GM11168 (cell line): ENCODE data around the gene SMYD3.

ENCODE experiments used
- in situ Hi-C: fragments of 300-500 bp; cut with MboI; formaldehyde crosslinking; loops from one replicate; pipeline ENCODE4 v1.12.0; 2022; ENCODE audit warnings: low sequenced_read_pairs; ENCODE audit not compliant: unreplicated experiment

The SMYD3 gene

DNA sequence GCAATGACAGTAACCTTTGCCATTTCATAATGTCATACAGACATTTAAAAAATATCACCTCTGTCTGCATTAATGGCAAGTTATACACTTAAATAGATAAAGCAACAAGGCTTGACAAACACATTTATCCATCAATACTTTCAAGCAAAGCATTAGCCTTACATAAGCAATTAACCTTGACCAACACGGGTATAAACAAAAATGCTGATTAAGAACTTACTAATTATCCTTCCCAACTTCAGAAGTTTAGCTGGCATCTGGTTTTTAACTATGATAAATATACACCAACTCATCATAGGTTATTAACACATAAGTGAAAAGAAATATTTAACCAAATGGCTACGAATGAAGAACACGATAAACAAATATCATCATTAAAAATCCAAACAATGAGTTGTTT is 188.5 kb downstream of the SMYD3 start:
- in situ Hi-C loops = no loop called here

- in situ Hi-C loops = no loop called here
Observed at GRCh38 chr1:246318036-246318359, 189.1 kb downstream of the SMYD3 start.

- in situ Hi-C loops = no loop called here
Observed at GRCh38 chr1:246317332-246318035, 189.6 kb downstream of the SMYD3 start.

GRCh38 chr1:246311461-246311860 is 195.6 kb downstream of the SMYD3 start:
- in situ Hi-C loops = no loop called here

- in situ Hi-C loops = no loop called here
Observed at GRCh38 chr1:246309247-246309884, 197.7 kb downstream of the SMYD3 start.

- in situ Hi-C loops = no loop called here
Observed at GRCh38 chr1:246308533-246309075, 198.5 kb downstream of the SMYD3 start.

- in situ Hi-C loops = no loop called here
Observed at GRCh38 chr1:246306415-246307037, 200.6 kb downstream of the SMYD3 start.

GRCh38 chr1:246304484-246305259 is 202.4 kb downstream of the SMYD3 start:
- in situ Hi-C loops = no loop called here

GRCh38 chr1:246302711-246303317 is 204.3 kb downstream of the SMYD3 start:
- in situ Hi-C loops = no loop called here

DNA sequence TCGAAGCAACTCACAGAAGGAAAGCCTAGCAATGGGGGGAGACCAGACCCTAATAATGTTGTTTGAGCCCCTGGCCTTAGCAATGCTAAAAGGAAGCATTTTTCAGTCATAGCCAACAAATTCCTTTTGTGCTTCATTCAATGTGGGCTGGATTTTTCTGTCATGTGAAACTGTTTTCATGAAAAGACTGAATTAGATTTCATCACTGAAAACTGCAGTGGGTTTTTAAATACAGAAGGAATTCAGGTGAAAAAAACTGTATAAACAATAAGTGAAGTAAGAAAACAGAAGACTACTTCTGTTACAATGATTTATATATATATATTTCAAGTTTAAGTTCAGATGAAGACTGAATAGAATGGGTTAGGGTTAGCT is 204.8 kb downstream of the SMYD3 start:
- in situ Hi-C loops = no loop called here

GRCh38 chr1:246301553-246302250 is 205.4 kb downstream of the SMYD3 start:
- in situ Hi-C loops = no loop called here

GRCh38 chr1:246300626-246301549 is 206.2 kb downstream of the SMYD3 start:
- in situ Hi-C loops = no loop called here

DNA sequence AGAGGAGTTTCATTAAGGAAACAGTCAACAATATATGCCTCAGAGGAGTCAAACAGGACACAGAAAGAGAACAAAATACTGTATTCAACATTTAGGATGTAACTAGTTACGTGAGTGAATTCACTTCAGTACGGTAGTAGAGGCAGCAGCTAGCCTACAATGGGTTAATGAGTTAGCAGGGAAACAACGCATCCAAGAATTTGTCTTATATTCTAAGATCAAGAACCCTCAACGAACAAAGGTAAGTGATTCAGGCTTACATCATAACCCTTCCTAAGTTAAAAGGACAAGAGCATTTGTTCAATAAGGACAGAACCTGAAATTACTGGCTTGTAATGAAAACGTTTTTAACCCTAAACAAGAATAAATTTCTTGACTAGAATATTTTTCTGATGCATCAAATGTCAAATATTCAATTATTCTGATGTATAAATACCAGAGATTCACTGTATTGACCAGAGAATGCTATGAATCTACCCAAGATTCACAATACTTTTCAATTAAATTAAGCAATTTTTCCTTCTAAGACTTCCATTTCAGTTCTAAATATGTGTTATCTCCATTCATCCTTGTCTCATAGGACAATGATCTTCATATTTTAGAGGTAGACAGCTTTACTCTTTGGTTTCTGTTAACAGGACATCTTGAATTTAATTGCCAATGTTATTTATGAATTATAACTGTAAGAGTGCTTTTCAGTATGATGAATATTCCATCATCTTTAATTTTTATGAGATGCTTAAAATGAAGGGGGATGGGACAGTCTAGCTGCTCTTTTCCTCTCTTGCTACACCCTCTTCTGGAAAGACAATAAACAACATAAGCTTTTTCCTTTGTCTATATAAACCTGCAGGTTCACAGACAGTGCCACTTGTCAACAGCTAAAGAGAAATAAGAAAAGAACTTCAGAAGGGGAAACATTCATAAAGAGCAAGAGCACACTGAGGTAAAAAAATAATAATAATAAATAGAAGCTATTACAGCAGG is 209.5 kb downstream of the SMYD3 start:
- in situ Hi-C loops = no loop called here

DNA sequence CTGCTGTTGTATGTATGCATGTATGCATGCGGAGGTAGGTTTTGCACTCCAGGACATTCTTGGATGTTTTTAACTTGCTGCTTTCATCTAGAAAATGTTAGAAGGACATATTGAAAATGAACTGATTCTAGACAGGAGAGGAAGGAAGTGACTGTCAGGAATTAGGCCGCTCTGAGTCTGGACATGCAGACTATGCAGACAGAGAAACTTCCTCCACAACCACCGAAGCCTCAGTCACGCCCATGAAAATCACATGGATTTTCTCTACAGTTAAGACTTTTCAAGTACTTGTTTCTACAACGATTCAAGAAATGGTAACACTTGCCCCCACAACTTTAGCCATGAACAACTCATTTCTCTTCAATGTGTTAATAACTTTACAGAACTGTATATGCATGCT is 211.1 kb downstream of the SMYD3 start:
- in situ Hi-C loops = no loop called here

DNA sequence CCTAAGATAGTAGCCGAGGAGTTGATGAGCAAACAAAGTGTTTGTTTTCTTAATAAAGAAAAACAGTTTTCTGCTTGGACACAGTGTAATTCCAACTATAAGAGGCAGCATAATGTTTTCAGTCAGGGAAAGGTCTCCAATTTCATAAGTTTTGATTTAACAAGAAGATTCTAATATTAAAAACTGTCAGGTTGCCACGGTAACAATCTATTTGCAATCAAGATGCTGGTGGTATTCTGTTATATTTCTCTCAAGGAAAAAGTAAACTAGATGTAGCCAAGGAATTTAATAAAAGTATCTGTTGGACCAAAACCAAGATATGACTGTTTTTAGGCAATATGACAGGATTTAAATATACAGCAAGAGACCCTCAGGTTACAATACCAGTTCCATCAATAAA is 211.7 kb downstream of the SMYD3 start:
- in situ Hi-C loops = no loop called here

DNA sequence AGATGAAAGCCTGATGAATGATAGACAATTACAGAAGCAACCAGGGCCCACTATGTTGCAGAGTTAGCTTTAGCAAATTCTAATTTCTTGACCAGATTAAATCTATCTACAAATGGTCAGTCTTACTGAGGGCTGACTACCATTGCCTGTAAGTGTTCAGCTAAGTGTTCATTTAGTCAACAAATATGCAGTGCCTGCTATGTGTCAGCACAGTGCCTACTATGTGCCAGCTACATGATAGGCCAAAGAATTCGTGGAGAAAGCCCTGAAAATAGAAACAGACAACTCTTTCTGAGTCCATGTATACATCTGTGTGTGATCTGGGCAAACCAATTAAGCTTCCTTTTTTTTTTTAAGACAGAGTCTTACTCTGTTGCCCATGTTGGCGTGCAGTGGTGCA is 212.8 kb downstream of the SMYD3 start:
- in situ Hi-C loops = no loop called here

DNA sequence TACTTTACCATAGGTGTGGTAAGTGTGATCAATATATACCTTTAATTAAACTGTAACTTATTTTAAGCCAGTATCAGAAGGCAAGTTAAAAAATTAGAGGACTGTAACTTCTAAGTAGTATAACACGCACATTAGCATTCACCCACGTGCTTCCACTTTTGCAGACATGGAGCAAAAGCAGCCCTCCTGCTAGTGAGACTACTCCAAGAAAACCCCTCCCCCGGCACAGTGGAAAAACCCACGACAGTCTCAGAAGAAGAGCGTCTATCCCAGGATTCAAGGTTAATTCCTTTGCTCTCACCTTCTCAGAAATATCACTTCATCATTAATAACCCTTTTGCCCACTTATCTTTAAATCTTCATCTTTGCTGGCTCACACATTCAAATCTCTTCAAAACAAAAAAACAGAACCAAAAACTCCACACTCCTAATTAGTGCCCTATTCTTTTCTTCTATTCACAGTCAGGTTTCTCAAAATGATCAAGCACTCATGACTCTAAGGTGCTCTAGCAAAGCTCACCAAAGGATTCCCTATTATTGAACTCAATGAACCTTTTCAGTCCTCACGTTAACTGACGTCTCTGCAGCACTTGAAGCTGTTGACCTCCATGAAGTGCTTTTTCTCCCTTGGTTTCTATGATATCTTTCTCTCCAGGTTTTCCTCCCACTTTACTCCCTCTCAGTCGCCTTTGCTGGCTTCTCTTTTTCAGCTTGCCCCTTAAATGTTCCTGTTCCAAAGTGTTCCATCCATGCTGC is 213.5 kb downstream of the SMYD3 start:
- in situ Hi-C loops = no loop called here
